K562 (cell line): Measurements from ENCODE around the gene POLR1A. TPM values are rescaled to one million over a fixed set of nuclear protein-coding genes. Genes with fewer than 3 reads are reported as not detected.

ENCODE experiments used
- ADNP ChIP-seq: fragments of 200-800 bp; sonication (Bioruptor generic); IDR thresholded peaks from 2 replicates; pipeline ENCODE4 v1.6.1; 2016; ENCODE audit warnings: missing genetic modification characterization, missing compliant biosample characterization
- BCOR ChIP-seq: fragments of 450-650 bp; IDR thresholded peaks from 2 replicates; pipeline ENCODE4 v1.6.1; 2016
- BDP1 ChIP-seq: IDR thresholded peaks from 3 replicates; pipeline ENCODE4 v1.6.1; 2011; ENCODE audit not compliant: insufficient read length, insufficient read depth
- CBX1 ChIP-seq: sonication (generic); IDR thresholded peaks from 2 replicates; pipeline ENCODE4 v1.6.1; 2016; ENCODE audit warnings: antibody characterized with exemption, low read depth, mild to moderate bottlenecking
- ELF4 ChIP-seq: fragments of 450-650 bp; formaldehyde crosslinking; IDR thresholded peaks from 2 replicates; pipeline ENCODE4 v1.4.0; 2022; ENCODE audit warnings: missing genetic modification characterization
- FOXJ2 ChIP-seq: fragments of 200-800 bp; sonication (Bioruptor generic); IDR thresholded peaks from 2 replicates; pipeline ENCODE4 v1.6.1; 2016; ENCODE audit warnings: missing genetic modification characterization, missing compliant biosample characterization
- GABPB1 ChIP-seq: sonication (generic); formaldehyde crosslinking; IDR thresholded peaks from 2 replicates; pipeline ENCODE4 v1.8.0; 2022; ENCODE audit warnings: mild to moderate bottlenecking, missing genetic modification reagents
- HDAC2 ChIP-seq: fragments of 450-650 bp; IDR thresholded peaks from 2 replicates; pipeline ENCODE4 v1.6.1; 2016; ENCODE audit warnings: mild to moderate bottlenecking
- HNRNPLL ChIP-seq: fragments of 200-400 bp; formaldehyde crosslinking; IDR thresholded peaks from 2 replicates; pipeline ENCODE4 v1.6.1; 2017; ENCODE audit warnings: low read length, low read depth, mild to moderate bottlenecking; ENCODE audit not compliant: poor library complexity, severe bottlenecking
- KDM1A ChIP-seq, 2 experiments: fragments of 450-650 bp; IDR thresholded peaks; 2 replicates each; pipeline ENCODE4 v1.6.1; 2016; ENCODE audit warnings: mild to moderate bottlenecking in 2 of 2
- POLR2H ChIP-seq: IDR thresholded peaks from 2 replicates; pipeline ENCODE4 v1.6.1; 2016; ENCODE audit warnings: missing genetic modification characterization, low read depth, mild to moderate bottlenecking, control low read depth, missing compliant biosample characterization, moderate library complexity
- RBM15 ChIP-seq: fragments of 200-400 bp; formaldehyde crosslinking; IDR thresholded peaks from 2 replicates; pipeline ENCODE4 v1.6.1; 2018; ENCODE audit warnings: mild to moderate bottlenecking, low read length, moderate library complexity; ENCODE audit not compliant: insufficient read depth
- SIN3B ChIP-seq: fragments of 450-650 bp; IDR thresholded peaks from 2 replicates; pipeline ENCODE4 v1.6.1; 2017; ENCODE audit warnings: low read depth, mild to moderate bottlenecking, moderate library complexity
- TRIM28 ChIP-seq: fragments of 450-650 bp; IDR thresholded peaks from 2 replicates; pipeline ENCODE4 v1.6.1; 2017
- ZEB2 ChIP-seq: fragments of 450-650 bp; IDR thresholded peaks from 2 replicates; pipeline ENCODE4 v1.6.1; 2016
- ZNF282 ChIP-seq: sonication (generic); formaldehyde crosslinking; IDR thresholded peaks from 2 replicates; pipeline ENCODE4 v1.8.1; 2023; ENCODE audit warnings: missing genetic modification reagents
- ZNF79 ChIP-seq: fragments of 250-450 bp; sonication (Bioruptor Pico); IDR thresholded peaks from 2 replicates; pipeline ENCODE4 v1.4.0; 2020; ENCODE audit warnings: low read depth, mild to moderate bottlenecking, moderate library complexity
- polyA plus RNA-seq, 8 experiments: library from polyadenylated mRNA; depleted of rRNA in 4 of 8; stranded (reverse) in 5 of 8; unstranded in 3 of 8; fragments of >200 nt; fragmentation: Nextera tagmentation in 2 of 8; fragmentation: Illumina TruSeq in 1 of 8; extraction: Ambion mirVana in 2 of 8; extraction: Trizol in 1 of 8; gene quantifications; 2 replicates each; pipeline versions ENCODE4 v1.2.1 to v1.2.3, GENCODE V29; 2011 to 2014; ENCODE audit warnings: inconsistent platforms in 1 of 8, missing spikeins in 1 of 8
- total RNA-seq, 7 experiments: library from RNA; depleted of rRNA in 6 of 7; stranded (reverse); fragments of >200 nt in 6 of 7; fragmentation: Illumina TruSeq in 2 of 7; extraction: Trizol in 2 of 7; gene quantifications; 2 replicates each; pipeline versions ENCODE4 v1.2.1 to v1.2.3, GENCODE V29; 2011 to 2021; ENCODE audit warnings: low replicate concordance in 1 of 7
- TF ChIP-seq, protein P1 (sequence below), 2 experiments: fragments of 450-650 bp; formaldehyde crosslinking in 1 of 2; IDR thresholded peaks; 2 replicates each; pipeline versions ENCODE4 v1.4.0 to v1.6.1; 2014 to 2020; ENCODE audit warnings: mild to moderate bottlenecking in 2 of 2, borderline replicate concordance in 1 of 2, low read depth in 1 of 2
- TF ChIP-seq, protein P2 (sequence below): sonication (generic); formaldehyde crosslinking; IDR thresholded peaks from 2 replicates; pipeline ENCODE4 v1.8.0; 2022; ENCODE audit warnings: mild to moderate bottlenecking, missing genetic modification reagents

POLR1A gene
- total and polyA plus RNA-seq, 9 of the 15 experiments (the other 6 are each of a cell fraction or from before 2014, with no cell fraction given) = 3.0 to 72.1 (median 21.8) TPM

DNA sequence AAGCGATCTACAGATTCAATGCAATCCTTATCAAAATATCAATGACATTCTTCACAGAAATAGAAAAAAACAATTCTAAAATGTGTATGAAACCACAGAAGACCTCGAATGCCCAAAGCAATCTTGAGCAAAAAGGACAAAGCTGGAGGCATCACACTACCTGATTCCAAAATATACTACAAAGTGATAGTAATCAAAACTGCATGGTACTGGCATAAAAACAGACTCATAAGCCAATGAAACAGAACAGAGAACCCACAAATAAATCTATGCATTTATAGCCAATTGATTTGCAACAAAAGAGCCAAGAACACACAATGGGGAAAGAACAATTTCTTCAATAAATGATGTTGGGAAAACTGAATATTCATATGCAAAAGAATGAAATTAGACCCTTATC, 99.2 kb downstream of the POLR1A start (continued):
- TF ChIP-seq HDAC2 (0 out of 2 replicates have a peak, but pooled peaks have one; percentile 23), POLR2H (tag) (no peak), BCOR (peak; percentile 86), CBX1 (no peak), ZNF282 (CRISPR knock-in tag) (no peak), ELF4 (CRISPR knock-in tag) (no peak), HNRNPLL (no peak), BDP1 (no peak), ZNF79 (CRISPR knock-in tag) (no peak), ADNP (tag) (peak; percentile 57; the same call in 1 of the 2 replicates), FOXJ2 (no peak), GABPB1 (CRISPR knock-in tag) (no peak), TRIM28 (peak; percentile 82; the same call in 1 of the 2 replicates), KDM1A (IDR thresholded peaks at IDR 0.05) (peak in 1 of 2 experiments; percentile 47; a peak in 1 of 4 replicates), ZEB2 (no peak), SIN3B (no peak), RBM15 (no peak)
- TF ChIP-seq, protein P1, sequence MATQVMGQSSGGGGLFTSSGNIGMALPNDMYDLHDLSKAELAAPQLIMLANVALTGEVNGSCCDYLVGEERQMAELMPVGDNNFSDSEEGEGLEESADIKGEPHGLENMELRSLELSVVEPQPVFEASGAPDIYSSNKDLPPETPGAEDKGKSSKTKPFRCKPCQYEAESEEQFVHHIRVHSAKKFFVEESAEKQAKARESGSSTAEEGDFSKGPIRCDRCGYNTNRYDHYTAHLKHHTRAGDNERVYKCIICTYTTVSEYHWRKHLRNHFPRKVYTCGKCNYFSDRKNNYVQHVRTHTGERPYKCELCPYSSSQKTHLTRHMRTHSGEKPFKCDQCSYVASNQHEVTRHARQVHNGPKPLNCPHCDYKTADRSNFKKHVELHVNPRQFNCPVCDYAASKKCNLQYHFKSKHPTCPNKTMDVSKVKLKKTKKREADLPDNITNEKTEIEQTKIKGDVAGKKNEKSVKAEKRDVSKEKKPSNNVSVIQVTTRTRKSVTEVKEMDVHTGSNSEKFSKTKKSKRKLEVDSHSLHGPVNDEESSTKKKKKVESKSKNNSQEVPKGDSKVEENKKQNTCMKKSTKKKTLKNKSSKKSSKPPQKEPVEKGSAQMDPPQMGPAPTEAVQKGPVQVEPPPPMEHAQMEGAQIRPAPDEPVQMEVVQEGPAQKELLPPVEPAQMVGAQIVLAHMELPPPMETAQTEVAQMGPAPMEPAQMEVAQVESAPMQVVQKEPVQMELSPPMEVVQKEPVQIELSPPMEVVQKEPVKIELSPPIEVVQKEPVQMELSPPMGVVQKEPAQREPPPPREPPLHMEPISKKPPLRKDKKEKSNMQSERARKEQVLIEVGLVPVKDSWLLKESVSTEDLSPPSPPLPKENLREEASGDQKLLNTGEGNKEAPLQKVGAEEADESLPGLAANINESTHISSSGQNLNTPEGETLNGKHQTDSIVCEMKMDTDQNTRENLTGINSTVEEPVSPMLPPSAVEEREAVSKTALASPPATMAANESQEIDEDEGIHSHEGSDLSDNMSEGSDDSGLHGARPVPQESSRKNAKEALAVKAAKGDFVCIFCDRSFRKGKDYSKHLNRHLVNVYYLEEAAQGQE (IDR thresholded peaks at IDR 0.05; ENCODE audit: borderline replicate concordance) = no peak
- TF ChIP-seq, protein P1 (CRISPR knock-in tag; IDR thresholded peaks at IDR 0.05; ENCODE audit: low read depth) = no peak
- TF ChIP-seq, protein P2, sequence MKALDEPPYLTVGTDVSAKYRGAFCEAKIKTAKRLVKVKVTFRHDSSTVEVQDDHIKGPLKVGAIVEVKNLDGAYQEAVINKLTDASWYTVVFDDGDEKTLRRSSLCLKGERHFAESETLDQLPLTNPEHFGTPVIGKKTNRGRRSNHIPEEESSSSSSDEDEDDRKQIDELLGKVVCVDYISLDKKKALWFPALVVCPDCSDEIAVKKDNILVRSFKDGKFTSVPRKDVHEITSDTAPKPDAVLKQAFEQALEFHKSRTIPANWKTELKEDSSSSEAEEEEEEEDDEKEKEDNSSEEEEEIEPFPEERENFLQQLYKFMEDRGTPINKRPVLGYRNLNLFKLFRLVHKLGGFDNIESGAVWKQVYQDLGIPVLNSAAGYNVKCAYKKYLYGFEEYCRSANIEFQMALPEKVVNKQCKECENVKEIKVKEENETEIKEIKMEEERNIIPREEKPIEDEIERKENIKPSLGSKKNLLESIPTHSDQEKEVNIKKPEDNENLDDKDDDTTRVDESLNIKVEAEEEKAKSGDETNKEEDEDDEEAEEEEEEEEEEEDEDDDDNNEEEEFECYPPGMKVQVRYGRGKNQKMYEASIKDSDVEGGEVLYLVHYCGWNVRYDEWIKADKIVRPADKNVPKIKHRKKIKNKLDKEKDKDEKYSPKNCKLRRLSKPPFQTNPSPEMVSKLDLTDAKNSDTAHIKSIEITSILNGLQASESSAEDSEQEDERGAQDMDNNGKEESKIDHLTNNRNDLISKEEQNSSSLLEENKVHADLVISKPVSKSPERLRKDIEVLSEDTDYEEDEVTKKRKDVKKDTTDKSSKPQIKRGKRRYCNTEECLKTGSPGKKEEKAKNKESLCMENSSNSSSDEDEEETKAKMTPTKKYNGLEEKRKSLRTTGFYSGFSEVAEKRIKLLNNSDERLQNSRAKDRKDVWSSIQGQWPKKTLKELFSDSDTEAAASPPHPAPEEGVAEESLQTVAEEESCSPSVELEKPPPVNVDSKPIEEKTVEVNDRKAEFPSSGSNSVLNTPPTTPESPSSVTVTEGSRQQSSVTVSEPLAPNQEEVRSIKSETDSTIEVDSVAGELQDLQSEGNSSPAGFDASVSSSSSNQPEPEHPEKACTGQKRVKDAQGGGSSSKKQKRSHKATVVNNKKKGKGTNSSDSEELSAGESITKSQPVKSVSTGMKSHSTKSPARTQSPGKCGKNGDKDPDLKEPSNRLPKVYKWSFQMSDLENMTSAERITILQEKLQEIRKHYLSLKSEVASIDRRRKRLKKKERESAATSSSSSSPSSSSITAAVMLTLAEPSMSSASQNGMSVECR (CRISPR knock-in tag) = no peak
